Heart left ventricle (tissue), 16 donors: Measurements from ENCODE around the gene OTULINL. TPM values are rescaled to one million over a fixed set of nuclear protein-coding genes. Genes with fewer than 3 reads are reported as not detected.

Experiments used
- ATAC-seq, 4 donors: fragments of 200-7000 bp; cut with Tn5 transposase; one replicate each; pipeline ENCODE4 v1.9.1; 2020 to 2022; ENCODE audit warnings: moderate library complexity in 4 of 4, mild to moderate bottlenecking in 3 of 4, moderate number of reproducible peaks in 1 of 4
- DNase-seq, 5 donors: peaks; one replicate each; pipeline ENCODE4 v3.0.0-alpha.2; 2020
- H3K27ac ChIP-seq, 12 donors: fragments of 200-600 bp; sonication (generic) in 4 of 12; one replicate each; pipeline versions ENCODE4 v1.5.0 to v1.8.0; 2016 to 2022; ENCODE audit warnings: mild to moderate bottlenecking in 2 of 12
- H3K27me3 ChIP-seq, 9 donors: fragments of 200-600 bp; sonication (generic) in 2 of 9; one replicate each; pipeline versions ENCODE4 v1.5.1 to v1.8.0; 2016 to 2022; ENCODE audit warnings: mild to moderate bottlenecking in 3 of 9
- H3K36me3 ChIP-seq, 9 donors: fragments of 200-600 bp; sonication (generic) in 2 of 9; one replicate each; pipeline versions ENCODE4 v1.5.0 to v1.8.0; 2018 to 2022; ENCODE audit warnings: mild to moderate bottlenecking in 2 of 9
- H3K4me1 ChIP-seq, 12 donors: fragments of 200-600 bp; sonication (generic) in 4 of 12; one replicate each; pipeline versions ENCODE4 v1.5.0 to v1.8.0; 2016 to 2022; ENCODE audit warnings: mild to moderate bottlenecking in 3 of 12
- H3K4me3 ChIP-seq, 12 donors: fragments of 200-600 bp; sonication (generic) in 4 of 12; one replicate each; pipeline versions ENCODE4 v1.5.0 to v1.8.0; 2017 to 2022; ENCODE audit warnings: mild to moderate bottlenecking in 9 of 12, moderate library complexity in 4 of 12
- H3K9me3 ChIP-seq, 12 donors: fragments of 200-600 bp; sonication (generic) in 4 of 12; one replicate each; pipeline versions ENCODE4 v1.5.0 to v1.8.0; 2016 to 2022; ENCODE audit warnings: mild to moderate bottlenecking in 1 of 12
- CTCF ChIP-seq, 12 donors: fragments of 200-600 bp; sonication (generic) in 4 of 12; IDR thresholded peaks; one replicate each; pipeline versions ENCODE4 v1.5.0 to v1.8.0; 2018 to 2022; ENCODE audit warnings: antibody characterized with exemption in 12 of 12, mild to moderate bottlenecking in 5 of 12
- POLR2A ChIP-seq, 2 donors: fragments of 450-650 bp; IDR thresholded peaks; one replicate each; pipeline ENCODE4 v1.6.1; 2017; ENCODE audit warnings: antibody characterized with exemption in 2 of 2, mild to moderate bottlenecking in 2 of 2, moderate library complexity in 2 of 2
- WGBS, 4 donors: extraction: QIAGEN DNeasy Blood & Tissue Kit in 2 of 4; methylation state at CpG; one replicate each; pipeline versions ENCODE4 v1.1.5 to v1.1.7; 2013 to 2018; 5-methylcytosine and 5-hydroxymethylcytosine counted together
- intact Hi-C, 10 donors: fragments of 100-400 bp; cut with DNase I; formaldehyde crosslinking; loops; one replicate each; pipeline versions ENCODE4 v1.11.1 to v1.14.2; 2022
- polyA plus RNA-seq, 2 donors: library from polyadenylated mRNA; stranded (reverse); fragments of 200-250 nt; gene quantifications; one replicate each; pipeline ENCODE4 v1.2.3, GENCODE V29; 2013
- total RNA-seq, 9 donors: library from RNA; depleted of rRNA in 2 of 9; stranded (reverse); fragments of >200 nt in 2 of 9; fragmentation: NEBNext Ultra II Directional in 3 of 9; extraction: Animal tissue kit (Norgen Biotek cat#: 25700) in 3 of 9; gene quantifications; one replicate each; pipeline versions ENCODE4 v1.1.0 to v1.2.4, GENCODE V29; 2016 to 2023
- donor health status: ischemic (EF 13 %, LVEDD 7.1; RV severe dilation, severe dysfunction).
- donor health status: healthy with polysubstance abuse.
- donor health status: DM: no; HTN: yes; CAD: no.
- donor health status: DM: no; HTN: no; CAD: no.
- donor health status: ischemic (EF 25% LVEDD 6.9; RV normal size, moderate dysfunction).
- donor health status: ischemic (EF 25% LVEDD 5.7; RV mildly dilated, moderate dysfunction).
- donor health status: healthy.
- donor health status: DM: yes; HTN: yes; CAD: no.
- donor health status: ischemic (EF 35%, LVEDD 5.7; RV mildly dilated, moderate dysfunction).
- donor health status: nonischemic (EF 11% LVEDD 7.7; RV severe dilation, severe dysfunction).
- donor health status: DM: yes; HTN: yes; CAD: no.
- donor health status: PGD.
- donor health status: ischemic (EF 29% LVEDD 5.4; RV normal size, mild dysfunction).
- donor health status: nonischemic (EF 23%, LVEDD 6.1; RV moderate dilation, normal function).

Gene OTULINL
- total and polyA plus RNA-seq, 11 donors = 0.65 to 13.6 (median 1.5) TPM

- intact Hi-C loops = no loop called here
- peak in 2 of 5 donors; percentile 34 to 36 for DNase-seq
- H3K36me3 ChIP-seq = no peaks in the 10 kb centered on the region
- H3K4me3 ChIP-seq = no peak overlapping the region
- no peaks in the 10 kb centered on the region for H3K4me1 ChIP-seq
- no peak for ATAC-seq
- H3K9me3 ChIP-seq = no peaks in the 10 kb centered on the region
- H3K27ac ChIP-seq = no peak overlapping the region
- H3K27me3 ChIP-seq = no peaks in the 10 kb centered on the region
- WGBS, 4 donors = 10 to 13% (median 11%) methylated on average over 3 of the region's 3 CpGs
- TF ChIP-seq CTCF (IDR thresholded peaks at IDR 0.05) (no peak), POLR2A (IDR thresholded peaks at IDR 0.05) (no peak)
Measured at GRCh38 chr5:14628346-14628745, 46.8 kb downstream of the OTULINL start.

DNA sequence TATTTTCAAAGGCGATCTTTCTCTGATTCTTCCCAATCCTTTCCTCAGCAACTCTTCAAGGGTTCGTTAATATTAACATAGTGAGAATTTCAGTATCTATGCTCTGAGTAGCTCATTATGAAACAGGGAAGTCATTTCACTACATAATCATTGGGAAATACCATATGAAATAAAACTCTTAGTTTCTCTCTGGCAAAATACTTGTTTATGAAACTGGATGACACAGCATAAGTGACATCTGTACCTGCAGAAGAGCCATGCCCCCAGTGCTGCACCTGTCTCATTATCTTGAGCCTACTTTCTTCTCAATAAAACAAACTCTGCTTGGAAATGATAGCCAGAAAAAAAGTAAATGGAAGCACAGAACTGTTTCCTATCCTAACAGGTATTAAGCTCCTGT, 49.1 kb downstream of the OTULINL start:
- TF ChIP-seq CTCF (IDR thresholded peaks at IDR 0.05) (no peak), POLR2A (IDR thresholded peaks at IDR 0.05) (no peak)
- no peaks in the 10 kb centered on the region for H3K27me3 ChIP-seq
- no peak overlapping the region for H3K4me3 ChIP-seq
- 85 to 88% (median 86%) methylated on average over 2 of the region's 2 CpGs for WGBS, 4 donors
- no peaks in the 10 kb centered on the region for H3K4me1 ChIP-seq
- intact Hi-C loops = no loop called here
- no peaks in the 10 kb centered on the region for H3K36me3 ChIP-seq
- H3K27ac ChIP-seq = no peak overlapping the region
- no peak for ATAC-seq
- H3K9me3 ChIP-seq = no peaks in the 10 kb centered on the region
- no peak for DNase-seq

DNA sequence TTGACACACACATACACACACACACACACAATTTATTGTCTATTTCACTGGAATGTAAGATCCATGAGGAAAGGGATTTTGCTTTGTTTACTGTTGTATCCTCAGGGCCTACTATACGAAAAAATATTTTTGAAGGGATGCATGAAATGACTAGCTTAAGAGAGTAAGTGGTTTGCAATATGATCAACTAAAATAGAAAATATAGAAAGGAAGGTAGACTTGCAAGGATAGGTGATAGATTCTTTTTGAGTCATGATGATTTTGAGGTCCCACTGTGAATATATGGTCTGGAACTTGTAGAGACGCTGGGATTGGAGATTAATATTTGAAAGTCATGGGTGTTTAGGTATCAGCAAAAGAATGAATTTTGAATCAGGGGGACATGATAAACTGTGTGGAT, 54.1 kb downstream of the OTULINL start:
- H3K9me3 ChIP-seq = no peaks in the 10 kb centered on the region
- DNase-seq (no peak), ATAC-seq (no peak)
- no peaks in the 10 kb centered on the region for H3K4me1 ChIP-seq
- no peaks in the 10 kb centered on the region for H3K27me3 ChIP-seq
- no peak overlapping the region for H3K27ac ChIP-seq
- no peaks in the 10 kb centered on the region for H3K36me3 ChIP-seq
- WGBS, 4 donors = 81 to 89% (median 85%) methylated on average over 2 of the region's 2 CpGs
- TF ChIP-seq POLR2A (IDR thresholded peaks at IDR 0.05) = no peak
- TF ChIP-seq CTCF (IDR thresholded peaks at IDR 0.05) = no peak
- H3K4me3 ChIP-seq = no peak overlapping the region
- intact Hi-C loops = no loop called here

DNA sequence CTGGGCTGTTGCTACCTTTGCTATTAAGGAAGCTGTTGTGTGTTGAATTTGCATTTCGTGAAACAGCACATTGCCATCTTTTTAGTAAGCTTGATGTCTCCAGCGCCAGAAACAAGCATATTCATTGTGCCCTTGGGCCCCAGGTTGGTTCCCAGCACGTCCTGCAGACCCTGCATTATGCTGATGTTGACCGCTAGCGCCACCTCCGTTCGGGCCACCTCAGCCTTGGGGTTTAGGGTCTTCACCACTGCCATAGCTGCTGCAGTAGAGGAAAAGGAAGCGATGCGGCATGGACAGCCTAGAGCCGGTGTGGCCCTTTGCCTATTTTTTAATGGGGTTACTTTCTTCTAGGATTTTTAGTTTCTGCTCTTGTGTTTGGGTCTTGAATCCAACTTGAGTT, 59.2 kb downstream of the OTULINL start:
- no peaks in the 10 kb centered on the region for H3K36me3 ChIP-seq
- H3K9me3 ChIP-seq = no peaks in the 10 kb centered on the region
- no peaks in the 10 kb centered on the region for H3K4me1 ChIP-seq
- TF ChIP-seq CTCF (IDR thresholded peaks at IDR 0.05) = no peak
- no peak for TF ChIP-seq POLR2A (IDR thresholded peaks at IDR 0.05)
- H3K27ac ChIP-seq = no peak overlapping the region
- DNase-seq = no peak
- WGBS, 4 donors = 64 to 82% (median 71%) methylated on average over 10 of the region's 10 CpGs
- intact Hi-C loops = loop anchor here in 8 of 10 donors (10.0 kb wide), 6 partner anchors 116 to 646 kb away; no protein-coding TSS in a partner anchor
- peaks cover 0 to 7% (median 0%) of the 10 kb centered on the region in 9 donors for H3K27me3 ChIP-seq
- ATAC-seq = no peak
- H3K4me3 ChIP-seq = no peak overlapping the region
